HG03558 (cell line): ENCODE measurements around the gene PCK2.

Experiments
- ATAC-seq: cut with Tn5 transposase; IDR thresholded peaks from one replicate; pipeline ENCODE4 v1.9.1; 2021; ENCODE audit warnings: moderate number of reproducible peaks; ENCODE audit not compliant: unreplicated experiment; ENCODE audit errors: extremely low read depth

PCK2 gene

GRCh38 chr14:24132061-24132685 is 38.1 kb downstream of the PCK2 start:
- ATAC-seq = no peak

- ATAC-seq = no peak
Observed at GRCh38 chr14:24132976-24133375, 38.9 kb downstream of the PCK2 start.

GRCh38 chr14:24133735-24134134 is 39.6 kb downstream of the PCK2 start:
- ATAC-seq = no peak

GRCh38 chr14:24135584-24135833 is 41.4 kb downstream of the PCK2 start:
- ATAC-seq = peak; percentile 4

- peak; percentile 71 for ATAC-seq
Observed at GRCh38 chr14:24135834-24136683, 41.9 kb downstream of the PCK2 start, which contains the start of gene PSME1. Gene PSME1 (plus strand): TSS chr14:24136194. CDS start chr14:24136263, 69 bp downstream.

- no peak for ATAC-seq
Observed at GRCh38 chr14:24136684-24137528, 42.8 kb downstream of the PCK2 start.

- ATAC-seq = no peak
Observed at GRCh38 chr14:24137529-24138395, 43.7 kb downstream of the PCK2 start.

- ATAC-seq = no peak
Observed at GRCh38 chr14:24138396-24139271, 44.5 kb downstream of the PCK2 start.

- ATAC-seq = no peak
Observed at GRCh38 chr14:24139272-24139934, 45.3 kb downstream of the PCK2 start.

GRCh38 chr14:24141097-24141880 is 47.2 kb downstream of the PCK2 start, which contains the start of gene EMC9:
Gene EMC9 (minus strand): TSS chr14:24141591. CDS start chr14:24141304, 287 bp downstream.
- peak; percentile 64 for ATAC-seq

- no peak for ATAC-seq
Observed at GRCh38 chr14:24143511-24143910, 49.4 kb downstream of the PCK2 start.

GRCh38 chr14:24144451-24144850 is 50.3 kb downstream of the PCK2 start:
- ATAC-seq = no peak

- no peak for ATAC-seq
Observed at GRCh38 chr14:24145219-24145618, 51.1 kb downstream of the PCK2 start.

- ATAC-seq = no peak
Observed at GRCh38 chr14:24145690-24146452, 51.8 kb downstream of the PCK2 start.

- ATAC-seq = peak; percentile 37
Observed at GRCh38 chr14:24146453-24146977, 52.4 kb downstream of the PCK2 start, which contains the start of gene PSME2. Gene PSME2 (minus strand): TSS chr14:24146610. CDS start chr14:24146581, 29 bp downstream.

GRCh38 chr14:24146978-24147760 is 53.1 kb downstream of the PCK2 start, which contains the start of gene RNF31:
Gene RNF31 (plus strand): TSS chr14:24147498. CDS start chr14:24147699, 201 bp downstream.
- peak; percentile 70 for ATAC-seq
